ENCODE measurements around the gene STEAP1.

Gene STEAP1

GRCh38 chr7:90175667-90176066 lies 21.4 kb downstream of the STEAP1 start:
- TF ChIP-seq POLR2AphosphoS5 (IDR thresholded peaks at IDR 0.05; ENCODE audit: low read depth) (no peak), GABPA (IDR thresholded peaks at IDR 0.05; ENCODE audit: low read depth) (no peak), CTCF (IDR thresholded peaks at IDR 0.05; ENCODE audit: insufficient read depth, low read length) (no peak), SPI1 (IDR thresholded peaks at IDR 0.05; ENCODE audit: borderline replicate concordance, low read depth) (no peak)
- TF ChIP-seq, protein P1, sequence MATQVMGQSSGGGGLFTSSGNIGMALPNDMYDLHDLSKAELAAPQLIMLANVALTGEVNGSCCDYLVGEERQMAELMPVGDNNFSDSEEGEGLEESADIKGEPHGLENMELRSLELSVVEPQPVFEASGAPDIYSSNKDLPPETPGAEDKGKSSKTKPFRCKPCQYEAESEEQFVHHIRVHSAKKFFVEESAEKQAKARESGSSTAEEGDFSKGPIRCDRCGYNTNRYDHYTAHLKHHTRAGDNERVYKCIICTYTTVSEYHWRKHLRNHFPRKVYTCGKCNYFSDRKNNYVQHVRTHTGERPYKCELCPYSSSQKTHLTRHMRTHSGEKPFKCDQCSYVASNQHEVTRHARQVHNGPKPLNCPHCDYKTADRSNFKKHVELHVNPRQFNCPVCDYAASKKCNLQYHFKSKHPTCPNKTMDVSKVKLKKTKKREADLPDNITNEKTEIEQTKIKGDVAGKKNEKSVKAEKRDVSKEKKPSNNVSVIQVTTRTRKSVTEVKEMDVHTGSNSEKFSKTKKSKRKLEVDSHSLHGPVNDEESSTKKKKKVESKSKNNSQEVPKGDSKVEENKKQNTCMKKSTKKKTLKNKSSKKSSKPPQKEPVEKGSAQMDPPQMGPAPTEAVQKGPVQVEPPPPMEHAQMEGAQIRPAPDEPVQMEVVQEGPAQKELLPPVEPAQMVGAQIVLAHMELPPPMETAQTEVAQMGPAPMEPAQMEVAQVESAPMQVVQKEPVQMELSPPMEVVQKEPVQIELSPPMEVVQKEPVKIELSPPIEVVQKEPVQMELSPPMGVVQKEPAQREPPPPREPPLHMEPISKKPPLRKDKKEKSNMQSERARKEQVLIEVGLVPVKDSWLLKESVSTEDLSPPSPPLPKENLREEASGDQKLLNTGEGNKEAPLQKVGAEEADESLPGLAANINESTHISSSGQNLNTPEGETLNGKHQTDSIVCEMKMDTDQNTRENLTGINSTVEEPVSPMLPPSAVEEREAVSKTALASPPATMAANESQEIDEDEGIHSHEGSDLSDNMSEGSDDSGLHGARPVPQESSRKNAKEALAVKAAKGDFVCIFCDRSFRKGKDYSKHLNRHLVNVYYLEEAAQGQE (IDR thresholded peaks at IDR 0.05; ENCODE audit: insufficient replicate concordance, low read depth) = no peak
- no peak overlapping the region for H3K4me3 ChIP-seq (replicated peaks; ENCODE audit: insufficient read depth, low read length)
- DNase-seq (ENCODE audit: low read depth in 1 of 2, low spot score in 1 of 2) = no peak
- no peak overlapping the region for H3K27ac ChIP-seq (replicated peaks)
- peaks cover 2% of the 10 kb centered on the region for H3K27me3 ChIP-seq (ENCODE audit: insufficient read depth, poor library complexity, severe bottlenecking)

GRCh38 chr7:90176195-90176594 lies 21.9 kb downstream of the STEAP1 start:
- Histone ChIP-seq H3K27me3 (ENCODE audit: insufficient read depth, poor library complexity, severe bottlenecking) (peaks cover 2% of the 10 kb centered on the region), H3K4me3 (replicated peaks; ENCODE audit: insufficient read depth, low read length) (no peak overlapping the region), H3K27ac (replicated peaks) (no peak overlapping the region)
- no peak for TF ChIP-seq CTCF (IDR thresholded peaks at IDR 0.05; ENCODE audit: insufficient read depth, low read length)
- TF ChIP-seq, protein P1 (IDR thresholded peaks at IDR 0.05; ENCODE audit: insufficient replicate concordance, low read depth) = no peak
- TF ChIP-seq GABPA (IDR thresholded peaks at IDR 0.05; ENCODE audit: low read depth) = no peak
- no peak for TF ChIP-seq SPI1 (IDR thresholded peaks at IDR 0.05; ENCODE audit: borderline replicate concordance, low read depth)
- TF ChIP-seq POLR2AphosphoS5 (IDR thresholded peaks at IDR 0.05; ENCODE audit: low read depth) = no peak
- no peak for DNase-seq (ENCODE audit: low read depth in 1 of 2, low spot score in 1 of 2)

DNA sequence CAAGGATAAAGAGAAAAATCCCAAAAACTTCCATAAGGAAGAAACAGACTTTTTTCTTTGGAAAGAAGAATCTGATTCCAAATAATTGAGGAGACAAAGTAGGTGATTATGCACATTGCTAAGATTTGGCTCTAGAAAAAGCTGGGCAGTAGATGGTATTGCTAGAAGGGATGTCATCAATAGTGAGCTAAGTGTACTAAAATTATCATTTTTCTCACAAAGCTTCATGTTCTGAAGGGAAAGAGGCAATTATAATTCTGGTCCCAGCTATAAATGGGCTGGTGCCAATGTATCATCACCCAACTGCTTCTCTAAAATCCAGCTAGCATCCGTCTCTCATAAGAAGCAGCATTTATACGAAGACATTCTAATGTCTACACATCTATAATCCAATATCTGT lies 23.9 kb downstream of the STEAP1 start:
- Histone ChIP-seq H3K27ac (replicated peaks) (no peak overlapping the region), H3K27me3 (ENCODE audit: insufficient read depth, poor library complexity, severe bottlenecking) (peaks cover 2% of the 10 kb centered on the region), H3K4me3 (replicated peaks; ENCODE audit: insufficient read depth, low read length) (no peak overlapping the region)
- DNase-seq (ENCODE audit: low read depth in 1 of 2, low spot score in 1 of 2) = no peak
- no peak for TF ChIP-seq GABPA (IDR thresholded peaks at IDR 0.05; ENCODE audit: low read depth)
- TF ChIP-seq, protein P1 (IDR thresholded peaks at IDR 0.05; ENCODE audit: insufficient replicate concordance, low read depth) = no peak
- no peak for TF ChIP-seq POLR2AphosphoS5 (IDR thresholded peaks at IDR 0.05; ENCODE audit: low read depth)
- TF ChIP-seq CTCF (IDR thresholded peaks at IDR 0.05; ENCODE audit: insufficient read depth, low read length) = no peak
- TF ChIP-seq SPI1 (IDR thresholded peaks at IDR 0.05; ENCODE audit: borderline replicate concordance, low read depth) = no peak
